OCI-LY7 (cell line): ENCODE data around the gene TRAF2.

Experiments
- CTCF ChIP-seq: fragments of 200-600 bp; sonication (generic); conservative IDR thresholded peaks from 2 replicates; pipeline ENCODE4 v1.5.1; 2014; ENCODE audit warnings: mild to moderate bottlenecking, antibody characterized with exemption, low read length, moderate library complexity, mixed read lengths
- EZH2phosphoT487 ChIP-seq: fragments of 200-600 bp; sonication (generic); IDR thresholded peaks from 2 replicates; pipeline ENCODE4 v1.6.1; 2018; ENCODE audit warnings: low read depth, borderline replicate concordance, mild to moderate bottlenecking, mixed run types, antibody characterized with exemption, low read length, moderate library complexity, mixed read lengths

GRCh38 chr9:136838314-136839228 is 47.7 kb upstream of the TRAF2 start:
- TF ChIP-seq CTCF (no peak), EZH2phosphoT487 (no peak)
